Effector CD8-positive, alpha-beta T cell (primary cell): Measurements from ENCODE around the gene KLF1.
A peak's percentile ranks its signal among the peaks of the same experiment; 100 is the strongest.
"Not testable (repeated sequence)": the region's sequence is repeated elsewhere in the genome, so short reads cannot be mapped to it uniquely, and the experiment has no call there.

Experiments
- DNase-seq: peaks from one replicate; lab custom pipeline; 2025; lab: John Stamatoyannopoulos, UW
- total RNA-seq, 4 experiments: gene quantifications; one replicate each; lab custom pipeline; 2026; lab: John Stamatoyannopoulos, UW

The KLF1 gene
- total RNA-seq = 0 to 0.49 (median 0.19) reads per million in 4 experiments

DNA sequence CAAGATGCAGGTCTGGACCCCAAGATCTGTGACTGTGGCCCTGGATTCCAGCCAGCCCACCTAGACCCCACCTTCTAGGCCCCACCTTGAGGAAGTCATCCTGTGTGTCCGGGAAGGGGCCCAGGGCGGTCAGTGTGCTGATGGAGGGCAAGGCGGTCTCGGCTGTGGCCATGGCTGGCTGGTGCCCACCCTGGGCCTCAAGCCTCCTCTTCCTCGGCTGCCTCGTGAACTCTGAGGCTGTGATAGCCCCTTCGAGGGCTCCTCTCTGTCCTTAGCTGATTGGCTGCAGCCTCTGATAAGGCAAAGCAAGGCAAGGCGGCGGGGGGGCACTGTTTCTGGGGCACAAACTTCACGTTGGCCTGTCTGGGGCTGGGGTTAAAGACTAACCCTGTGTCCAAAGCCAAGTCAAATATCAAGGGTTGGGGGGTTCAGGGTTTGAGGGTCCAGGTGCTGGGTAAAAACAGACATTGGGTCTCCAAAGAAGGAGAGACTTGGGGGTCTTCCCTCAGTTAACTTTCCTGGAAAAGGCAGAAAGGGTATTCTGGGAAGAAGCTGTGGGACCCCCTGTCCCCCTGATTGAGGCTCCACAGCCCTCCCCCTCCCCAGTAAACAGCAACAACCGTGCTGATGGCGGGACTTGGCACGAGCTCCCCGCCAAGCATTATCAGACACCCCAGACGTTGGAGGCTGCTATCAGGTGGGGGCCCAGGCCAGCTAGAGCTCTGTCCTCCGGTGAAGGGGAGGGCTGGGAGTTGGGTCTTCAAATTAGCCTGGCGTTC, at the start of gene KLF1:
TSS of gene KLF1 (minus strand) at position 233 of the 779 bp plus-strand sequence. CDS start at position 172, 61 bp downstream.
- DNase-seq = no peak

DNA sequence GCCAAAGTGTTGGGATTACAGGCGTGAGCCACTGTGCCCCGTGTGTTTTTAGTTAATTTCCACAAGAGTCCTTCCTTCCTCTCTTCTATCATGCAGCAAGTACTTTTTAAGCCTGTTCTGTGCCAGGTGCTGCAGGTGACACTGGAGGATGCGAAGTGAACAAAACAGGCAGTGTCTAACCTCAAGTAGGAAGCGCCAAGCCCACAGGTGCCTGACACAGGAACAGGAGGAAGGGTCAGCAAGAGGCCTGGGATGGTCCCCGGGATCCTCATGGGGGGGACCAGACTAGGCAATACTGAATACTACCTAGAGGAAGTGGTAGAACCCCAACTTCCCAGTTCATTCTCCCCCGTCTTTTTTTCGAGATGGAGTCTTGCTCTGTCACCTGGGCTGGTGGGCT, 49.6 kb upstream of the KLF1 start:
- DNase-seq = no peak

DNA sequence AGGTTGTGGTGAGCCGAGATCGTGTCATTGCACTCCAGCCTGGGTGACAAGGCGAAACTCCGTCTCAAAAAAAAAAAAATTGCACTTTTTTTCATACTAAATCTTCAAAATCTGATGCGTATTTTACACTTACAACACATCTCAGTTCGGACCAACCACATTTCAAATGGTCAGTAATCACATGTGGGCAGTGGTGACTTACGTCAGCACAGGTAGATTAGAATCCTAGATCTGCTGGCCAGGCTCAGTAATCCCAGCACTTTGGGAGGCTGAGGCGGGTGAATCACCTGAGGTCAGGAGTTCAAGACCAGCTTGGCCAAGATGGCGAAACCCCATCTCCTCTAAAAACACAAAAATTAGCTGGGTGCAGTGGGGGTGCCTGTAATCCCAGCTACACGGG, 48.1 kb upstream of the KLF1 start:
- no peak for DNase-seq

DNA sequence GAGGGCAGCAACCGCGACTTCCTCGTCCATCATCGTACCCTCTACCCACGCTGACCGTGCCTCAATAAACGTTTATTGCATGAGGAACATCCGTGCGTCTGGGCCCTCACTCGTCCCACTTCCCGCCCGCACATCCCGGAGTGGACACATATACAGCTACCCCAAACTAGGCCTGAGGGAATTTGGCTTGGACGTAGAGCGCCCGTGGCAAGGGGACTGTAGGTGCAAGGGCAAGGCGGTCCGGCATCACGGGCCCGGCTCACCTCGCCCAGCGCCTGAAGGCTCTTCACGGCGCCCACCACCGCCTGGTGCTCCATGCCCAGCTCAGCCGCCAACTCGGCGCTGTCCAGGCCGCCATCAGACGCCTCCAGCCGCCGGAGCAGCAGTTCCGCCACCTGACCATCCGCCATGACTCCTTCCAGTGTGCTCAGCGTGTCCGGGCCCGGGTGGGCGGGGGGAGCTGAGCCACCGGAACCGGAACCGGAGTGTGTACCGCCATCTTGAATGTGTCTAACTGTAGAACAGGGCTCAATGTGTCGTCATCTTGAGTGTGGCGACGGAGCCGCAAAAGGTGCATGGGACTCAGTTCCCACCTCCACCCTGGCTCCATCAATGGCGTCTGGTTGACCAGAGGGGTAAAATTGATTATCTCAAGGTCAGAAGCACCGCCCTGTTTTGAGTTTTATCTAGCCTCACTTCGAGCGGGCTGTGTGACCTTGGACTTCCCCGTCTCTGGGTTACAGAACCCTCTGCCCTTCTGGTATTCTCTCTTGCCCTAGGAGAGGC, 46.5 kb upstream of the KLF1 start, which contains the start of gene FARSA:
TSS of gene FARSA (minus strand) at position 425 of the 786 bp plus-strand sequence. CDS start at position 410, 15 bp downstream.
- peak; percentile 79 for DNase-seq

DNA sequence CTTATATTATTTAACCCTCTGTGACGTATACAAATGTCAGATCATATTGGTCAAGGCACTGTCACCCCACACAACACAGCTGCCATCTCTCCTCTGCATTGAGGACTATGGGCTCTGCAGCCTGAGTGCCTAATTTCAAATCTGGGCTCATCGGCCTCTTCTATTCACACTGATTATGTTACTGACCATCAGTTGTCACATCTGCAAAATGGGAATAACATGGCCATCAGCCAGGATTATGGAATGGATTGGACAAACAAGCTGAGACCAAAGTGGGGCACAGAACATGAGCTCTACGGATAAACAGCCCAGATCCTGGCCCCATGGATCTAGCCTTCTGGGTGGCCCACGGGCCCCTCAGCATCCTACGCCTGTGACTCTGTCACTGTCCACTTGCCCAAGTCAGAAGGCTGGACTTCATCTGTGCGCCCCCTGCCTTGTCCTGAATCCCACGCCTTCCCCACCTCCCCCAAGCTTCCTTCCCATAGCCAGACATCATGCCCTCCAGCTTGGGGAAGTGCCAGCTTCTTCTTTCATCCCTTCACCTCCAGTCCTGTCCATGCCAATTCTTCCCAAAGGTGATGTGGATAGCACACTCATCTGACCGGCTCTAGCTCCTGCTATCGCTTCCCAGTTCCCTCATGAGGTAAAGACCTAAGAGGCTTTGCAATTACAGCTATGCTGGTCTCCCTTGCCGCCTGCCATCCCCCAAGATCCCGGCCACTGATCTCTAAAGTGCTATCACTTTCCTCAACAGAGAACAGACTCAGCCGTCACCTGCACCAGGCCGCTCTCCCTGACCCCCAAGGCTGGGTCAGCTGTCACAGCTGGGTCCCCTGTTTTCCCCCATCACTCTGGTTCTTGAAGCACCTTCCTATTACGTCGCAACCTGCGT, 45.6 kb upstream of the KLF1 start:
- no peak for DNase-seq

DNA sequence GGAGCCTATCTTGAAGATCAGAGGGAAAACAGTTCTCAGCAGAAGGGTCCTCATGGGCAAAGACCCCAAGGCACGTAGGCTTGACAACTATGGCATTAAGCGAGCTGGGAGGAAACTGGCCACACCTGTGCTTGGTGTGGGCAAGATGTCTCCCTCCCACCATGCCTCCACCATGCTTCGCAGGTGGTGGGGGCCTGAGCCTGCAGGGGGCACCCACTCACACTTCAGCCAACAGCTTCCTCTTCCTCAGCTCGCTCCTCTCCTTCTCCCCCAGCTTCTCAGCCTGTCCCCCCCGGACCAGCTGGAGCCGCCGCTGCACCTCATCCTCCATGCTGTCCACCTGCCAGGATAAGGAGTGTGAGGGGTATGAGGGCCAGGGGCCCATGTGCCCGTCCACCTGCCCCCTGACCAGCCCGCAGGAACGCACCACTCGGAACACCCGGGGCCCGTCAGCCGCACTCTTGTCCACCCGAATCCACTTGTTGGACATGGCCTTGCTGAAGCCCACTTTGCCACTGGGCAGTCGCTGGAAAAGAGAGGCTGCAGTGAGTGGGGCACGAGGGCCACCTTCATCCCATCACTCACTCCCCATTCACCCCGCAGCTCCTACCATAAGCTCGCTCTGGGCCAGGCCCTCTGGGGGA, 43.1 kb upstream of the KLF1 start:
- no peak for DNase-seq

DNA sequence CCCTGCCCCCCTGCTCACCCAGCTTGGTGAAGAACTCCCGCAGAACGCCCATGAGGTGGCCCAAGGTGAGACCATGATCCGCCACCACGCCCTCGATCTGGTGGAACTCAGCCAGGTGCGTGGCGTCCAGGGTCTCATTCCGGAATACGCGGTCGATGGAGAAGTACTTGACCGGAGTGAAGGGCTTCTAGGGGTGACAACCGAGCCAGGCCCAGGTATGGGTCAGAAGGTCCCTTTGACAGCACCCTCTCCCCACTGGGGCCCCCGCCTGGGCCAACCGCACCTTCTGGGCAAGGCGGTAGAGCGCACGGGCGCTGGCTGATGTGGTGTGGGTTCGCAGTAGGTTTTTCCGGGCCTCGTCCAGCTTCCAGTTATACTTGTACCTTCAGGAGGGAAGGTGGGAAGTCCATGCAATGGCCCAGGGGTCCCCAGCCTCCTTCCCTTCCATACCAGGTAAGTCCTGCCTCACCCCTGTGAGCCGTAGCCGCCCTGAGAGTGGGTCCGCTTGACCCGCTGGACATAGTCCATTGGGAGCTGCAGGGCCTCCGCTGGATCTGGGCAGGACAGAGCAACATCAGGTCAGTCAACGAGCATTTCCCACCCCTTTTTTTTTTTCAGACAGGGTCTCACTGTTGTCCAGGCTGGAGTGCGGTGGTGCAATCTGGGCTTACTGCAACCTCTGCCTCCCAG, 37.8 kb upstream of the KLF1 start:
- no peak for DNase-seq

DNA sequence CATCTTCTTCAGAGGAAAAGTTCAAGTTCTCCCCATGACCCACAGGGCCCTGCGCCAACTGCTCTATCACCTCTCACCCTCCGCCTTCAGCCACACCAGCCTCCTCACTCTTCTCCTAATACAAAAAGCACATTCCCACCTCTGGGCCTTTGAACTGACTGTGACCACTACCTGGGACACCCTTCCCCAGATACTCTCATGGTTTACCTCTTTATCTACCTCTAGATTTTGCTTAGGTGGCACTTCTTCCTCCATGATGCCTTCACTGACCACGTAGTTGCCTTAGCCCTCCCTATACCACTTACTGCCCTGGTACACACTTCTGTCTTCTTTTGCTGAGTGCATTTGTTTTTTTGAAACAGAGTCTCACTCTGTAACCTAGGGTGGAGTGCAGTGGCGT, 36.0 kb upstream of the KLF1 start:
- no peak for DNase-seq

DNA sequence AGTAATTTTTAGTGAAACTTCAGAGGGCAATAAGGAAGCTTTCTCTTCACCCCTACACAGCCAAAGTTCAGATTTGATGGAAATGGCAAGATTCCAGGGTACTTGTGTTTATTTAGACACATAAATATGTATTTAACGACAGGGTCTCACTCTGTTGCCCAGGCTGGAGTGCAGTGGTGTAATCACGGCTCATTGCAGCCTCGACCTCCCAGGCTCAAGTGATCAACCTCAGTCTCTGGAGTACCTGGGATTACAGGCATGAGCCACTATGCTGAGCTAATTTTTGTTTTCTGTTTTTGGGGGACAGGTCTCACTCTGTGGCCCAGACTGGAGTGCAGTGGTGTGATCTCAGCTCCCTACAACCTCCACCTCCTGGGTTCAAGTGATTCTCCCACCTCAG, 34.0 kb upstream of the KLF1 start:
- DNase-seq = no peak

DNA sequence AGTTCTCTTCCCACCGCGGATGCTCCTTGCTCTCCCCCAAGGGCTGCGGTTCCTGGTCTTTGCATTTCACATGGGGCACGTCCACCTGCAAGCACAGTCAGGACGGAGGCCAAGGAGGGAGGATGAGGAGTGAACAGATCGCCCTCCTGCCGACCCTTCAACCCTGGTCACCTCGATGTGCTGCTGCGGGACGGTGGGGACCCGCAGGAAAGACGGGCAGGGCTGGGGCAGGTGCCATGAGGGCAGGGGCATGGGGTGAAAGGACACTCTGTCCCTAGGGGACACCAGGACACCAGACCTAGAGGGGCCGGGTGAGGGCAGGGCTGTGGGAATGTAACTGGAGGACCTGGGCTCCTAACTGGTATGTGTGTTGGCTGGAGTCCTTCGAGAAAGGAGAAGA, 31.3 kb upstream of the KLF1 start:
- DNase-seq = no peak

DNA sequence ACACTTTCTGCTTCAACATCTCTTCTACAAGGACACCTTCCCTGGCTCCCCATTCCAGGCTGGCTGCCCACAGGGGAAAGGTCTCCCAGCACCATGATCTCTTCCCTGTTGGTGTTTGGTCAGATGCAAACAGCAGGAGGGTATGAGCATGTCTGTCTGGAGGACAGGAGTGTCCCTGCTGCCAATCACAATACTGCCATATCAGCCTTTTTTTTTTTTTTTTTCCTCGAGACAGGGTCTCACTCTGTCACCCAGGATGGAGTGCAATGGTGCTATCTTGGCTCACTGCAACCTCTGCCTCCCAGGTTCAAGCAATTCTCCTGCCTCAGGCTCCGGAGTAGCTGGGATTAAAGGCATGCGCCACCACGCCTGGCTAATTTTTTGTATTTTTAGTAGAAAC, 28.9 kb upstream of the KLF1 start:
- DNase-seq = not testable (repeated sequence)

DNA sequence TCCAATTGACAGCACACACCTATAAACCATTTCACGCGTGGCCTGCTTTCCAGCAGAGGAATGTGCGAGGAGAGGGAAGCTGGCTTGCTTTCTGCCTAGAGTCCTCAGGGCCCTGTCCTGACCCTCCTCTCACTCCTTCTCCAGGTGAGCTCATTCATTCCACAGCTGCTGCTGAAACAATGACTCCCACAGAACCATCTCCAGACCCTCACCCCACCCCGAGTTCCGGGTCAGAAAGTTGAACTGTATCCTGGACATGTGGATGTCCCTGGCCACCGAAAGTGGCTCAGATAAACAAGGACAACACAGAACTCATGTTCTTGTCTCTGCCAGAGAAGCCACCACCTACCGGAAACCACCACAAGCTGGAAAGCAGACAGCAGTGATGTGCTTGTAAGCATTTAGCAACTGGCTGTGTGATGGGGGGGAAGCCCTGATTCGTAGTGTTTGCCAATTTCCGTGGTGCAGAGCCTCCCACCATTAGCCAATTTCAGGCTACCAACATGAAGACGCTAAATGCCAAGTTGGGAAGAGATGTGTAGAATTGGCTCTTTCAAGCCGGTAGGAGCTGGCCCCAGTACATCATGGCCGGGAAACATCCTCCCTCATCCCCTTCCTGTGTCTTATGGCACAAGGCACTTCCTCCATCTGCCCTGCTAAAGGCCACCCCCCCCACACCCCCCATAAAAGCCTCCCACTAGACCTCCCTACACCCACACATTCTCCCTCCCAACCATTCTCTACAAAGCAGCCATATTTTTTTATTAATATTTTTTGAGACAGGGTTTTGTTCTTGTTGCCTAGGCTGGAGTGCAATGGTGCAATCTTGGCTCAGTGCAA, 27.1 kb upstream of the KLF1 start:
- peak; percentile 14 for DNase-seq

DNA sequence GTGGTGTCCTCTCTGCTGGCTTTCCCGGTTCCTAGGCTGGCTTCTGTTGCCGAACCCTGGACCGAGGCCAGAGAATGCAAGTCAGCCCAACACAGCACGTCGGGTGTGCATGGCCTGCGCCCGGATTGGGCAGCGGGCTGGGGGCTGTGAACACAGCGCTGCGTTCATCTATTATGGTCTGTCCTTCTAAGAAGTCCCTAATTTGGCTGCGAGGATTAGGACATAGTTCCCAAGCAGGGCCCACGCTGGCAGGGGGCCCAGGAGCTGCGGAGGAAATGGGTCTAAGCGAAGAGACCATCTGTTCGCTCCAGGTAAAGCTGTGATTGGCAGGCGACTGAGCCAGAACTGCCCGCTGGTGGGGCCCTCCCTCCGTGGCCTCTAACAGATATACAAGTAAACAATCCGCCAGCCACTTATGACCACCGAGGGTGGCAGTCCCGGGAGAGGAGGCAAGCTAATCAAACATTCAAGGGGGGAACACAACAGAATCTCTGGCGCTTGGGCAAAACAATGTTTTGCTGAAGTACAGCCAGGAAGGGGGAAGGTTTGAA, 26.1 kb upstream of the KLF1 start:
- no peak for DNase-seq

DNA sequence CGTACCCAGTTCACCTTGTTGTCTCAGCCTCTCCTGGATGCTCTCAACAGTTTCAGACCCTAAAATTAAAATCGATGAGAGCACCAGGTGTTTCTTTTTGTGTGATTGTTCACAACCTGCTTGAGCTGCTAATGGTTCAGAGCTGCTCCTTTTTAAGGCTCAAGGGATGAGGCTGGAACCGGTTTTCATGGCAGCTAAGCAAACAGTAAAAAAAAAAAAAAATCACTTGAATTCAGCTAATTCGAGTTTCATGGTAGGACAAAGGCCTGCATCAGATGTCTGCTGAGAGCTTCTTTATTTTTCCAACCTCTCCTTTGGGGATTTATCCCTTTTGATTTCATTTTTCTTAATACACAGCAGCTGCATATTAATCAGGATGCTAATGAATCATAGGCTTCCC, 25.6 kb upstream of the KLF1 start:
- no peak for DNase-seq

DNA sequence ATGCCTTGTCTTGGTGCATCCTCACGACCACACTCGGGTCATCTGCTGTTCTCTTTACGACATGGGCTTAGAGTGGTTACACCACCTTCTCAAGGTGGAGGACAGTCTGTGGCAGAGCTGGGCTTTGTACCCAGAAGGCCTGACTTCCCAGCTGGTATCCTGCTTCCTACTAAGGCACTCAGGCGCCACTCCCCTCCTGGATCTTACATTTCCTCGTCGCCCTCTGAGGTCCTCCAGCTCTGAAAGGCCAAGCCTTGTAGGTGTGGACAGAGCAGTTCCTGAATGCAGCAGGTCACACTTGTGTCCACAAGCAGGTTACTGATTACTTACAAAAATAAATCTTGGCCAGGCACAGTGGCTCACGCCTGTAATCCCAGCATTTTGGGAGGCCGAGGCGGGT, 20.2 kb upstream of the KLF1 start:
- DNase-seq = no peak

DNA sequence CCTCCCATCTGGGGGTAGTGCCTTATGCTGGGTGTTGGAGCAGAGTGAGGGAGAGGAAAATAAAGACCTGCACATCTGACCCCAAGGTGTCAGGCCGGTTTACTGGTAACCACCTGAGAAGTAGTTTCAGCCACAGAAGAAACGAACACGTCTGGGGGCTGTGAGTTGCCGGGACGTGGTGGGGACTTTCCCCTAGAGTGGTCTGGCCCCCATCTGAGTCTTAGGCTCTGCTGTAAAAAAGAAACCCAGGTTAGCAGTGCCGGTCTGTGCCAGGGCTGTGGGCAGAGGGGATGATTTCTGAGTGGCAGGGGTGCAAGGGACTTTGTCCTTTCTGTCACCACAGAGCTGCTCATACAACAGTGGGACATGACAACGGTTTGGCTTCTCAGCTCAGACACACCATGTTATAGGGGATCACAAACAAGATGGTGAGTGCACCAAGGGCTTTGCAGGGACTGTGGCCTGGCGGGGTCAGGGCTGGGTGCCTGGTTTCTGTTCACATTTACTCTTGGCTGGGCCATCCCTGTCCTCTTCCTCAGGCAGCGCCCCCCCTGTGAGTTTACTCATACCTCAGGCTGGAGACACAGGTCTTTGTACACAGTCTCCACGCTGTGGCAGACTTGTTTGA, 13.0 kb upstream of the KLF1 start:
- DNase-seq = no peak

DNA sequence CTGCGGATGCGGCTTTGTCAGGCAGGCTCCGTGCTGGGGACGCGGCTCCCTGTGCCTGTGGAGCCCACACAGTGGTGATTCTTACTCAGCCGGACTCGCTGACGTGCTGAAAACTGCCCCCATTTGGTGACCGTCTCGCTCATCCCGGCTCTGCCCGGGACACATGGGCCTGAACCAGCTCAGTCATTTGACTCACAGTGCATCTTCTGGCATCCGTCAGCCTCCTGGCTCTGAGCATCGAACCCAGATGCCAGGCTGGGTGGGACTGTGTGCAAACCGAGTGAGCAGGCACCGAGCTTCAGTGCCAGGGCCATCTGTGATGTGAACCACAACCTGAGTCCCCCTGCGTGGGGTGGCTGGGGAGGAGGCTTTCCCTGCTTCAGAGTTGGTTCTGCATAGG, 9.5 kb upstream of the KLF1 start:
- DNase-seq = no peak

DNA sequence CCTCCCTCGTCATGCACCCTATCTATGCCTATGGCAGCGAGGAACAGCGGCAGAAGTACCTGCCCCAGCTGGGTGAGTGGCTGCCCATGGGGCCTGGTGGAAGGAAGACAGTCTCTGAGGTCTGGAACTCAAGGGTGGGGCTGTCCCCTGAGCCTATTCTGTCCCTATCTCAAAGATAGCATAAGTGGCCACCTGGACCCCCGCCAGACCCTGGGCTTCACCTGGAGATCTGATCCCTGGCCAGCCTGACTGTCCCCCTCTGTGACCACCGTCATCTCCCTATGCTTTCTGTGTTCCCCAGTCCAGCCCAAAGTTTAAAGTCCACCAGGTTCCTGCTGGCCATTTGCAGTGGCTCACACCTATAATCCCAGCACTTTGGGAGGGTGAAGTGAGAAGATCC, 6.6 kb upstream of the KLF1 start:
- no peak for DNase-seq

DNA sequence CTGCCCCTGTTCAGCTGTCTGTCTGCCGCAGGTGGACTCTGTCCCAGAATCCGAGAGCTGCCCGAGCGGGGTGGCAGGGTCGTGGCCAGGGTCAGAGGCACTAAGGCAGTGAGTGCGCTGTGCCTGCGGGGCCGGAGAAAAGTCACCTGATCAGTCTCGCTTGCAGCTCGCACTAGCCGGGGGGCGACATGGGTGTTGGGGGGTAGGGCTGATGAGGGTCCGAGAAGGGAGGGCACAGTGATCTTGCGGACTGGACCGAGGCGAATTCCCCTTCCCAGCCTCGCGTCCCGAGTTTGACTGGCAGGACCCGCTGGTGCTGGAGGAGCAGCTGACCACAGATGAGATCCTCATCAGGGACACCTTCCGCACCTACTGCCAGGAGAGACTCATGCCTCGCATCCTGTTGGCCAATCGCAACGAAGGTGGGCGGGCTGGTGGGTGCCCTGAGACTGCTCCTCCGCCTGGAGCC, 4.6 kb upstream of the KLF1 start:
- DNase-seq = no peak
